Measurements from ENCODE around the gene MTFR2.
"Not testable (repeated sequence)": the region's sequence is repeated elsewhere in the genome, so short reads cannot be mapped to it uniquely, and the experiment has no call there.

Gene MTFR2

DNA sequence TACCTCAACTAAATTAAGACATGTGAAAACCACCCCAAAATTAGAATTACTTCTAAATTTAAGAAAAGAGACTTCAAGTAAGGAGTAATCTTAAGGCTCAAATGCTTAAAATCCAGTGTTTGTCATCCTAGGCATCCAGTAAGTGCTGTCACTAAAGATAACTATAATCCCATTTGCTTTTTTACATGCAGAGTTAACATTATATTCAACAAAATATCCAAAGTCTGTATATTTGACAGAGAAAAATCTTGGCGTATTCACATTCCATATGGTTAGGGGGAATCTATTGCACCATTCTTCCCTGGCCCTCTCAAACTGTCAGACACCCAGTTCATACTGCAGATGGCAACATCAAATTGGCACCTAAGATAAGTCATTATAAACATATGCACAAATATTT lies 17.4 kb downstream of the MTFR2 start:
- DNase-seq (ENCODE audit: low spot score), result no peak

DNA sequence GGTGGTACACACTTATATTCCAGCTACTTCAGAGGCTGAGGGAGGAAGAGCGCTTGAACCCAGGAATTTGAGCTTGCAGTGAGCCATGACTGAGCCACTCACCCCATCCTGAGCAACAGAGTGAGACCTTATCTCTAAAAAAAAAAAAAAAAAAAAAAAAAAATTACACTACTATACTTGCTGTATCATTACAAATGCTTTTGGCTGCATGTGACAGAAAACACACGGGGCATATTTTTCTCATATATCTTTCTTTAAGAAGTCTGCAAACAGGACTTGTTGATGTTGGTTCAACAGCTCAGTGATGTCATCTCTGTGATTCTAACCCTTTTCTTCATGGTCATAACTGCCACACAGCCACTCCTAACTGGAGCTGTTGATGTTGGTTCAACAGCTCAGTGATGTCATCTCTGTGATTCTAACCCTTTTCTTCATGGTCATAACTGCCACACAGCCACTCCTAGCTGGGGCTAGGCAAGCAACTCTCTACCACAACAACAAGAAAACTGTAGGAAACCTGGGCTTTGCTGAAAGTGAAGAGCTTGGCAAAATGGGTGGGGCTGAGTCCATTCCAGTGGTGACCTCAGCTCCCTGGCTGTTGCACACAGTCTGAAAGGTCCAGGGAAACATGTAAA lies 19.8 kb downstream of the MTFR2 start:
- no peak for DNase-seq (ENCODE audit: low spot score)

DNA sequence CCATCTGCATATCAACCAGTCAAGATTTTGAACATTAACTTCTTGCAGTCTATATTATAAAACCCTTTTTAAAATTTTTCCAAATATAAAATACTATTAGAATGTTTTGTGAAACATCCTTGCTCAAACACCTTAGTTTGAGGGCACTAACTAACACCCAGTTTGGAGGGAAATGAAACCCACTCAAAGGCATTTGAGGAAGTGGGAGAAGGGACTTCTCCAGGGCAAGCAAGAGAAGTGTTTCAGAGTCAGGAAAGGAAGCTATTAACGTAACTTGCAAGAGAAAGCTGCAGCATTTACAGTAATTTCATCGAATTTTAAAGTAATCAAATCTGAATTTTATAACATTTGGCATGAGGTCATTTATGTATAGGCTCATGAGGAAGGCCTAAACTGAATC lies 21.3 kb downstream of the MTFR2 start:
- DNase-seq (ENCODE audit: low spot score), result no peak

DNA sequence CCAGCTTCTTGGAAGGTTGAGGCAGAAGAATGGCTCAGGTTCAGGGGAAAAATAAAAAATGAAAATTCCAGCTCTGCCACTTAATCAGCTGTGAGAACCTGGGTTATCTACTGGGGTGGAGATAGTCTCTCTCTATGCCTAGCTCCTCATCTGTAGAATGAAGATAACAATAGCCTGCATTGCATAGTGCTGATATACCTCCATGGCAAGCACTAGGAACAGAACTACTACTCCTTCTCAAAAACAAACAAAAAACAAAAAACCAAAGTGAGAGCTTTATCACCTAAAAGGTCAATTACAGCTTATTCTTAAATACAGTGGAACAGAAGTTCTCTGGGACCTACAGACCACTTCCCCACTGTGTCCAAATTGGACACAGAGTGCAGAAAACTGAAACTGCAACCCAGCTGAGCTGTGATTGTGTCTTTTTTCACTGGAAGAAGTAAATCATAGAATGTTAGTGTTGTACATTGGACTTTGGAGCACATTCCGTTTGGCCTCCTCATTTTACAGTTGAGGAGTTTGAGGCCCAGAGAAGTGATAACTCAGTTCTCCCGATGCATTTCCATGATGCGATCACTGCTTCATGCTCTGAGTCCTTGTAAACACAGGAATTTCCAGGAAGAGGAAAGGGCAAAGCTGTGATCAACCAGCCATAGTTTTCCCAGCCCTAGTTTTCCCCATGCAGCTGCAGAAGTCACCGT lies 23.3 kb downstream of the MTFR2 start:
- no peak for DNase-seq (ENCODE audit: low spot score)

DNA sequence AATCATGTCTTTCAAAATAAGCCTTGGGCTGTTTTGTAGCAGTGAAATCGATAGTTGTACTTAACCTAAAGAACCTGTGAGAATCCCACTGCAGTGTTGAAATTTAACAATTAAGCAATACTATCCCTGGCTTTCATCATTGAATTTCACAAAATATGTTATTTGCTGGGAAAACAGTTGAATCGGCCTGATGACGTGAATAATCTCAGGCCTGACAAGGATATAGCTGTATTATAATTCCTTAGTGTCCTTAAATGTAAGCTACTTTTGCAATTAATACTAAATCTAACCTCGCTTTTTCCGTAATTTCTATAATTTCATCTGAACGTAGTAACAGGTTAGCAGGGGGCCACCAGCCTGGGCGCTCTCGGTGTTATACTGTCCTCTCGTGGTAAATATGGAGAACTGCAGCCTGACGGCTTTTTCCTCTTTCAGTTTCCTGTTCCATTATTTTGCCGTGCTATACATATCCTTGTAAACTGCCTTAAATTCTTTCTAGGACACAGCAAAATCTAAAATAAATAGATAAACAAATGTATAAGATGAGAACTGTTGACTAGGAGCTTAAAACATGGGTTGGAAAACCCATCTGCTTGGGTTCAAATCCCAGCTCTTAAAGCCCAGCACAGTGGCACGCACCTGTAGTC lies 24.0 kb downstream of the MTFR2 start:
- DNase-seq (ENCODE audit: low spot score), result peak; percentile 55

DNA sequence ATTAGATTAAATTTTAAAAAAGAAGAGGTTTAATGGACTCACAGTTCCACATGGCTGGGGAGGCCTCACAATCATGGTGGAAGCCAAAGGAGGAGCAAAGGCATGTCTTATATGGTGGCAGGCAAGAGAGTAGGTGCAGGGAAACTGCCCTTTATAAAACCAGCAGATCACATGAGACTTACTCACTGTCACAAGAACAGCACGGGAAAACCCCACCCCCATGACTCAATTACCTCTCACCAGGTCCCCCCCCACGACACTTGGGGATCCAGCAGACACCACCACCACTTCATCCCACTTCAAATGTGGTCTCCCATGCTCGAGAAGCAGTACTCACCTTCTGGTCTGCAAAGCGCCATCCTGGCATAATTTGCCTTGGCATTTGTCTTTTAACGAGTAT lies 24.6 kb downstream of the MTFR2 start:
- no peak for DNase-seq (ENCODE audit: low spot score)

DNA sequence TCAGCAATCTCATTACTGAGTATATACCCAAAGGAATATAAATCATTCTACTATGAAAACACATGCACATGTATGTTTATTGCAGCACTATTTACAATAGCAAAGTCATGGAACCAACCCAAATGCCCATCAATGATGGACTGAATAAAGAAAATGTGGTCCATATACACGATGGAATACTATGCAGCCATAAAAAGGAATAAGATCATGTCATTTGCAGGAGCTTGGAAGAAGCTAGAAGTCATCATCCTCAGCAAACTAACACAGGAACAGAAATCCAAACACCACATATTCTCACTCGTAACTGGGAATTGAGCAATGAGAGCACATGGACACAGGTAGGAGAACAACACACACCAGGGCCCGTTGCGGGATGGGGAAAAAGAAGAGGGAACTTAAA lies 25.1 kb downstream of the MTFR2 start:
- not testable (repeated sequence) for DNase-seq (ENCODE audit: low spot score)

DNA sequence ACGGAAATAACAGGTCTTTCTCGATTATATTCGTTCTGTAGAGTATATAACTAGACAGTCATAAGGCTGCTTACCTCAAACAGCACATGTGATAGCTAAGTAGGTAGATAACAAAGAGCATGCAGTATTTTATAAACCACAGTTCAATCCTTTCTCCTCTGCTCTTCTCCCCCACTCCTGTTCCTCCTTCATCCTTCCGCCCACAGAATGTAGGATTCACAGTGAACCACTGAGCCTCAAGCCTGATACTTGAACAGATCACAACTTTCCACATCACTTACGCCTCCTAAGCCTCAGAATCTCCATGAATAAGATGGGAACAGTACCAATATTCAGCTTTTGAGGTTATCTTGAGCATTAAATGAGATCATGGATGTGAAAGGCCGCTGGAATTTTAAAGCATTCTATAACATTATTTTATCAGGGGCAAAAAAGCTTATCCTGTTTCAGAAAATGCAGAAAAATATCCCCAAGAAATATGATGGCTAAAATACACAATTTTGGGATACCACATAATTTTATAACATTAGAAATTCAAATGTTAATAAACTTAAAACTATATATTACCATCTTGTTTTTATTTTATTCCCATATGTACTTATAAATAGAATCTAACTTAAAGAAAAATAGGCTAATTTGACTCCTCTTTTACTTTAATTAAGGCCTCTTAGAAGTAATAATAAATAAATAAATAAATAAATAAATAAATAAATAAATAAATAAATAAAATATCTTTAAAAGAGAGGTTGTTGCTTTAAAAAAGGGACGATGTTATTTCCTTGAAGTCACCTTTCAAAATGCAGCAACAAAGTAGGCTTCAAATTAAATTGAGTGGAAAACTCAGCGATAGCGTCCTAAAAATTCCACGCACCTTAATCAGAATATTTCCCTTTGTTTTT lies 33.4 kb downstream of the MTFR2 start:
- DNase-seq (ENCODE audit: low spot score), result no peak

DNA sequence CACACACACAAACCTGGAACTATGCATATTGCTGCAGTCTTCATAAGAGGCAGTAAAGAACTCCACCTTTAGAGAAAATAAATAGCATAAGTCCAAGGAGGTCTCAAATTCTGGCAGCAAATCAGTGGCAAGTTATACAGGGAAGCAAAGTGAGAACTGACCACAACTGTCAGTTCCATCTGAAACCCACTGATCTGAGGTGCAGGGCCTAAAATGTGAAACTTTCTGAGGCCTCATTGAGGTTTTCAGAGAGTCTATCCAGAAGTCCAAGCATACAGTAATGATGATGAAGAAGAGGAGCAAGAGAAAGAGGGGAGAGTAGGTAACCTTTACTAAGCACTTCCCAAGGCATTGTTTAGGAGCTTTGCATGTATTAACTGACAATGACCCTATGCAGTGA lies 36.3 kb downstream of the MTFR2 start:
- DNase-seq (ENCODE audit: low spot score), result no peak

DNA sequence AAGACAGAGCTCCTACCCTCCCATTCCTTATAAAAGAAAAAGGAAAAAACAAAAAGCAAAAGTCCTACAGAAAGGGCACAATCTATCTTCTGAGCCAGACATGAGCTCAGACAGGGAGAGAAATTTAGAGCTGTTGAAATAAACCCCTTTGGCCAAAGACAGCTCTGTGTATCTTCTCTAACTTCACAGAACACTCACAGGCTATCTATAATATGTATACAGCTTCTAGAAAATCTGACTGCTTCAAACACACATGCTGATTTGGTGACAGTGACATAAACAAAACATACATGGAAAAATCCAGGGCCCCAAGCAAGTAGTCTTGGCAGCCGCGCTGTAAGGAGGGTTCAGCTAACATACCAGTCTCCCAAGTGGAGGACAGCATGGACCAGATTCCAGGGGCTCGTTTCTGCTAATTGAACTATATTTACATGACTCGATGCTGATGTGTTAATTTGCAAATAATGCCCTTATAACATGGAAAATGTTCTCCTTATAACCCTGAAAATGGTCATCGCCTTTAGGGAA lies 37.0 kb downstream of the MTFR2 start:
- DNase-seq (ENCODE audit: low spot score), result no peak

DNA sequence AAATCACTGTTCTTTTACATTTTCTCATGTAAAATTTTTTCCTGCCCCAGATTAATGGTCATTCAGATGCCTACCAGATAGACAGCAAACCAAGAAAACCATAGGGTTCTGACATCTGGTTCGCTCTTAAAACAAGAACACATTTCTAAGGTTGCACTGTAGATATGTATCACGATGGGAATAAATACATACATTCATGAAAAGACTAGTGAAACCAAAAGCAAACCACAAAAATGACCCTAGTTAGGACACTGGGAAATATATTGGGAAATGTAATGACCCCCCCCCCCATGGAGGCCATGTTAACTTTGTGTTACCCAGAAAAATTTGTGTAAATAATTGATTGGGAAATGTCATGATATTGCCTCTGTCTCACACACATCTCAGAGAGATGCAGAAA lies 37.5 kb downstream of the MTFR2 start:
- DNase-seq (ENCODE audit: low spot score), result no peak

DNA sequence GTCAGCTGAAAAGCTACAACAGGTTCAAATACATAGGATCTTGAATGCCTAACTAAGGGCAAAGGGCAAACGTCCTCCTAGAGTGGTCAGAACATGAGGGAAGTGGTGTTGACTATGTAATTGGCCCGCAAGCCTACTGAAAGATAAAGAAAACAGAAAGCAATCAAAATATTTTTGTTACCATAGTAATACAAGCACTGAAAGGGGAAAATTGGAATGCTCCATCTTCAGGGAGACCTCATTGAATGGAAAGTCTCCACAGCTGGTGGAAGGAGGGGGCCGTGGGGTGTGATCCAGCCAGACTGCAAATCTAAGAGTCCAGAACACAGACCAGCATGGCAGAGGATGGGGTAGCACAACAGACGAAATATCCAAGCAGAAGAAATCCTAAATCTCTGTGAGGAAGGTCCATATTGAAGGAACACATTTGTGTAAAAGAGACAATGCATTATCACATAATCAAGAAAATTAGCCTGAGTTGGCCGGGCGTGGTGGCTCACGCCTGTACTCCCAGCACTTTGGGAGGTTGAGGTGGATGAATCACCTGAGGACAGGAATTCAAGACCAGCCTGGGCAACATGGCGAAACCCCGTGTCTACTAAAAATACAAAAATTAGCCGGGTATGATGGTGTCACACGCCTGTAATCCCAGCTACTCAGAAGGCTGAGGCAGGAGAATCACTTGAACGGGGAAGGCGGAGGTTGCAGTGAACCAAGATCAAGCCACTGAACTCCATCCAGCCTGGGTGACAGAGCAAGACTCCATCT lies 39.5 kb downstream of the MTFR2 start:
- no peak for DNase-seq (ENCODE audit: low spot score)

DNA sequence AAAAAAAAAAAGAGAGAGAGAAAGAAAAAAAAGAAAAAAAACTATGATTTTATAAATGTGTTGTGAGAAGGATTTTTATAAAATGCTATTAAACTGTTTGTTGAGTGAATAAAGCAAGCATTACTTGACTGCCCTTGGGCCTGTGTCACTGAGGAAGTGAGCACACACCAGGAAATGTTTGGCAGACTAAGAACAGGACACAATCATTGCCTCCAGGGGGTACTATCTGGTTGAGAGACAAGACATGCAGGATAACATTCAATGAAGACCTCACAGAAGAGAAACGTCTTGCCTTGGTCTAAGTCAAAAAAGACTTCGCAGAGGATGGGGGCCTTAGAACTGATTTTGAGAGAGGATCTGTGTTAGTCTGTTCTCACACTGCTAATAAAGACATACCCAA lies 40.6 kb downstream of the MTFR2 start:
- no peak for DNase-seq (ENCODE audit: low spot score)

DNA sequence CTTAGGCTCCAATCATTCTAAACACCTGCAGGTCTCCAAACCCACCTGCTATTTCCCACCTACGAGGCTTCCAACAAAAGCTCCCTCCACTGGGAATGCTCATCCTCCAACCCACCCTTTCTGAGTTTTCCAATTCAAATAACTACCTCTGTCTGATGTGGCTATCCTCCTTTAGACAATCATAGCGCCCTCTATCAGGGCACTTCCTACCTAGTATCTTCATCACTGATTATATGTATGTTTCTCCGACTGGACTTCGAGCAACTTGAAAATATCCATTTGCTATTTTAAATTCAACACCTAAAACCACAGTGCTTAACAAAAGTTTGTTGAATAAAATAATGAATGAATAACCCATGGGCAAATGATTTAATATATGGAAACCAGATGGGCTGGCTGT lies 41.3 kb downstream of the MTFR2 start:
- DNase-seq (ENCODE audit: low spot score), result no peak

DNA sequence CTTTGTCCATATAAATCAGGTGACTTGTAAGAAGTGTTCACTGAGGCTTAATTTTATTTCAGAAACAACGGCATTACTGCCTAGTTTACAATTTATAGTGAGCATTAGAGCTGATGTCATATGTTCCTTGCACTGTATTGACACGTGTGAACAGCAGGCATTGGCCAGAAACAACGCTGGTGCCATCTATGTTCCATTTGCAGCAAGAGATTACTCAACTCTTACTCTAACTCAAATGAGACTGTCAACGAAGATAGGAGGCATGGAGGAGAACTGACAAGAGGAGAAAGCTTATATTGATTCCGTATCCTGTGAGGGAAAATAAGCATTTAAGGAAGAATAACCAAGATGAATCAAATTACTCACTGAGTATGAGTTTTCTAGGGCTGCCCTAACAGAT lies 48.4 kb downstream of the MTFR2 start:
- no peak for DNase-seq (ENCODE audit: low spot score)

DNA sequence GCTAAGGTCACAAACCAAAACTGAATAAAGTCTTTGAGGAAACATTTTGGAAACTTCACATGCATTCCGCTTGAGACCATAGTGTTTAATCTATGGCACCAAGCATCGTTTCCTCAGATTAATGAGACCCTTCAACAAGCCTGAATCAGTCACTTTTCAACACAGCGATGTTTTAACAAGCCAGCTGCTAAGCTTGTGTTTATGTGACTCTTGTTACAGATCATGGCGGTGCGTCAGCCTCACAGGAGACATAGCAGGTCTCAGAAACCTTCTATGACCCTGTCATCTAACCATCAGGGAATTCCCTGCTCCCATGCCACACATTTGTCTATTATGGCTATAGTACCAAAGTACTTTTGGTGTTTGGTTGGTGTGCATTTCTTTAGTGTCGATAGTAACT lies 57.2 kb downstream of the MTFR2 start:
- no peak for DNase-seq (ENCODE audit: low spot score)

DNA sequence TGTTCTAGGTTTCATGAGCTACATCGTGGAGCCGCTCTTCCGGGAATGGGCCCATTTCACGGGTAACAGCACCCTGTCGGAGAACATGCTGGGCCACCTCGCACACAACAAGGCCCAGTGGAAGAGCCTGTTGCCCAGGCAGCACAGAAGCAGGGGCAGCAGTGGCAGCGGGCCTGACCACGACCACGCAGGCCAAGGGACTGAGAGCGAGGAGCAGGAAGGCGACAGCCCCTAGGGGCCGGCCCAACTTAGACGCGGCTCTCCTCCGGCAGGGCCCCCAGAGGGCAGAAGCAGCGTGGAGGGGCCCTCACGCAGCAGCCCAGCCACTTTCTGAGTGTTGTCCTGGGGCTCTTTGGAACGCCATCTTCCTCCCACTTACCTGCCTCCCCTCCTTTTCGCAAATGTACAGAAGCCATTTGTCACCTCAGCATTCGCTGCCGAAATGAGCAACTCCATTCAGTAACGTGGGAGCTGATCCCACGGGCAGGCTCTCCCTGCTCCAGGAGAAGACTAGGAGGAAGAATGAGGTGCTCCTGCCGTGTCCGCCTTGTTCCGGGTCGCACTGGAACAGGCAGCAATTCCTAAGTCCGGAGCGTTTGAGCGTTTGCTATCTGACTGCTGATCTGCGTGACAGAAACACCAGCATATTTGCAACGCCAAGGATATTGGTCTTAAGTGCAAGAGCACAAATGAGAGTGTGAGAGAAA lies 58.4 kb downstream of the MTFR2 start:
- DNase-seq (ENCODE audit: low spot score), result no peak

DNA sequence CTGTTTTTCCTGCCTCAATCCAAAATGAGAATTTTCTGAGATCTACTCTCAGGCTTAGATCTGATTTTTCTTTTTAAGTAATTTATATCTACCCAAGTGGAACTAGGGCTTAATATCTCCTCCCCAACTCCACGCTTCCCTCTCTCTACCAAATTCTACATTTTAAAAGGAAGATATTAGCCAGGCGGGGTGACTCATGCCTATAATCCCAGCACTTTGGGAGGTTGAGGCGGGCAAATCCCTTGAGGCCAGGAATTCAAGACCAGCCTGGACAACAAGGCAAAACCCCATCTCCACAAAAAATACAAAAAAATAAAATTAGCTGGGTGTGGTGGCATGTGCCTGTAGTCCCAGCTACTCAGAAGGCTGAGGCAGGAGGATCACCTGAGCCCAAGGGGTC lies 61.0 kb downstream of the MTFR2 start:
- DNase-seq (ENCODE audit: low spot score), result no peak

DNA sequence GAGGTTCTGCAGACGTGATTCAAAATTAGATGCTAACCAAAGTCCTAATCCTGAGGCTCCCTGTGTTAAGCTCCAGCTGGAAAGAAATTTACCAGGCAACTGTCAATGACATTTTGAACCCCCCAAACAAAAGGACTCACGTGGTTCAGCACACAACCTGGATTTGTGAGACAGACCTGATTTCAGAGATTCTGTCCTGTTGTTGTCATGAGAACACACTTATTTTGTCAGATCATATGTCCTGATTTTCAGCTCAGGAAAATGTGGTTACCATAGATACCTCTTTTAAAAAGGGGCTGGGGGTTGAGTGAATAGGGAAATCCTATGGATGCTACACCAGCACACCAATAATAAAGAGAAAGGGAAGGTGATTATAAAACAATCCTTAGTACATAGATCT lies 61.6 kb downstream of the MTFR2 start:
- no peak for DNase-seq (ENCODE audit: low spot score)

DNA sequence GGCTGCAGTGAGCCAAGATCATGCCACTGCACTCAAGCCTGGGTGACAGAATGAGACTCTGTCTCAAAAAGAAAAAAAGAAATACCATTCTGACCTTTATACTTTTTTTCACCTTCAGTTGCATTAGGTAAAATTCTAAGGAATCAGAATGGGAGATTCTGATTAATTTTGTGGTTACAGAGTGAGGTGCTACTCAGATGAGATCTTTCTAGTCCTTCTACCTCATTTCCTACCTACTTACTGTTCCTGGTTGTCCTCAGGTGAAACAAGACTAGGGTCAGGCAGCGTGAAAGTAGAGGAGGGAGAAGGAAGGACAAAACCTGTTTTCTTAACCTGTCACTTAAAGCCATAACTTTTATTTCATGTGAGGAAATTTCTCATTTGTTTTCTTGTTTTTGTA lies 63.7 kb downstream of the MTFR2 start:
- no peak for DNase-seq (ENCODE audit: low spot score)

DNA sequence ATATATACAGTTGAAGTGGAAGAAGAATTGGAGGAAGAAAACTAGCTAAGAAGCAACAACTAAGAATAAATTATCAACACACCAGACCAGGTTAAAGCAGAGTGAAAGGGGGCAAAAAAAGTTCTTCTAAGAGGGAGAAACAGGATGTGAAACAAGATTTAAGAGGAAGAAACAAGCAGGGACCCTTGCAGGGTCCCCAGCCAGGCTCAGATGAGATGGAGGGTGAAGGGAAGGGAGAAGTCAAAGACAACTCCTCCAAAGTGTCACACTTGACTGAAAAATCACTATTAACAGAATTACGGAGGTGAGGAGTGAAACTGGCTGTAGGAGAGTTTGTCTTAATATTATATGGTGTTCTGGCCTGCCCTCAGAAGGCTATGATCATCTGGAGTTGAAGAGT lies 65.4 kb downstream of the MTFR2 start:
- DNase-seq (ENCODE audit: low spot score), result no peak

Measured in CD4-positive, alpha-beta T cell treated with Interleukin-15 for 4 hours (primary cell).